Subcutaneous abdominal adipose tissue (tissue), 5 donors: ENCODE results near the gene STARD7.

Experiments
- H3K27ac ChIP-seq: one replicate; pipeline ENCODE4 v1.7.0; 2013; ENCODE audit warnings: low read depth, mild to moderate bottlenecking, inconsistent platforms, low read length, moderate library complexity
- H3K27me3 ChIP-seq, 5 donors: one replicate each; pipeline ENCODE4 v1.7.0; 2013; ENCODE audit warnings: low read length in 5 of 5, inconsistent platforms in 1 of 5; ENCODE audit not compliant: control insufficient read depth in 5 of 5, insufficient read depth in 4 of 5
- H3K36me3 ChIP-seq, 5 donors: one replicate each; pipeline ENCODE4 v1.7.0; 2013; ENCODE audit warnings: low read length in 5 of 5; ENCODE audit not compliant: control insufficient read depth in 5 of 5, insufficient read depth in 5 of 5
- H3K4me1 ChIP-seq, 5 donors: one replicate each; pipeline ENCODE4 v1.7.0; 2013; ENCODE audit warnings: low read length in 5 of 5, mild to moderate bottlenecking in 3 of 5, moderate library complexity in 1 of 5; ENCODE audit not compliant: control insufficient read depth in 5 of 5, insufficient read depth in 5 of 5
- H3K4me3 ChIP-seq, 5 donors: one replicate each; pipeline ENCODE4 v1.7.0; 2013; ENCODE audit warnings: low read length in 5 of 5, low read depth in 1 of 5
- H3K9ac ChIP-seq, 5 donors: one replicate each; pipeline ENCODE4 v1.7.0; 2013; ENCODE audit warnings: low read length in 5 of 5, mild to moderate bottlenecking in 4 of 5, moderate library complexity in 3 of 5
- H3K9me3 ChIP-seq, 5 donors: one replicate each; pipeline ENCODE4 v1.7.0; 2013; ENCODE audit warnings: low read length in 5 of 5; ENCODE audit not compliant: control insufficient read depth in 5 of 5
- donor health status: healthy.
- donor health status: healthy.
- donor health status: healthy.
- donor health status: healthy.
- donor health status: healthy.

Gene STARD7

GRCh38 chr2:96139181-96139758 lies 69.4 kb downstream of the STARD7 start:
- peaks cover 5 to 11% (median 6%) of the 10 kb centered on the region in 5 donors for H3K27me3 ChIP-seq

GRCh38 chr2:96138179-96139145 lies 70.2 kb downstream of the STARD7 start, which contains the start of gene ASTL:
ASTL (minus strand) TSS chr2:96138502; CDS start chr2:96138436, 66 bp downstream.
- H3K9me3 ChIP-seq: no peaks in the 10 kb centered on the region
- H3K4me1 ChIP-seq: peaks cover 0 to 2% (median 0%) of the 10 kb centered on the region in 5 donors
- H3K4me3 ChIP-seq: no peak within 1 kb of the TSS
- H3K9ac ChIP-seq: no peak within 1 kb of the TSS
- no peak within 1 kb of the TSS for H3K27ac ChIP-seq
- peaks cover 6 to 11% (median 10%) of the 10 kb centered on the region in 5 donors for H3K27me3 ChIP-seq
- no peaks in the 10 kb centered on the region for H3K36me3 ChIP-seq

More at GRCh38 chr2:96139181-96139758, 69.4 kb downstream of the STARD7 start:
- Histone ChIP-seq H3K4me3 (no peak overlapping the region), H3K36me3 (no peaks in the 10 kb centered on the region), H3K4me1 (peaks cover 0 to 10% (median 3%) of the 10 kb centered on the region in 5 donors), H3K27ac (no peak overlapping the region), H3K9ac (no peak overlapping the region), H3K9me3 (no peaks in the 10 kb centered on the region)

GRCh38 chr2:96137321-96138178 lies 71.1 kb downstream of the STARD7 start:
- Histone ChIP-seq H3K27ac (no peak overlapping the region), H3K4me3 (no peak overlapping the region), H3K9ac (no peak overlapping the region), H3K36me3 (no peaks in the 10 kb centered on the region), H3K9me3 (no peaks in the 10 kb centered on the region), H3K4me1 (no peaks in the 10 kb centered on the region), H3K27me3 (peaks cover 6 to 15% (median 12%) of the 10 kb centered on the region in 5 donors)

GRCh38 chr2:96136129-96136720 lies 72.4 kb downstream of the STARD7 start:
- Histone ChIP-seq H3K27me3 (peaks cover 6 to 17% (median 16%) of the 10 kb centered on the region in 5 donors), H3K36me3 (no peaks in the 10 kb centered on the region), H3K4me1 (no peaks in the 10 kb centered on the region)

GRCh38 chr2:96135621-96136020 lies 73.0 kb downstream of the STARD7 start:
- no peak overlapping the region for H3K27ac ChIP-seq
- H3K4me1 ChIP-seq: no peaks in the 10 kb centered on the region
- peaks cover 6 to 17% (median 16%) of the 10 kb centered on the region in 5 donors for H3K27me3 ChIP-seq
- H3K9me3 ChIP-seq: no peaks in the 10 kb centered on the region
- H3K36me3 ChIP-seq: no peaks in the 10 kb centered on the region
- no peak overlapping the region for H3K9ac ChIP-seq
- H3K4me3 ChIP-seq: no peak overlapping the region

More at GRCh38 chr2:96136129-96136720, 72.4 kb downstream of the STARD7 start:
- Histone ChIP-seq H3K27ac (no peak overlapping the region), H3K9ac (no peak overlapping the region), H3K9me3 (no peaks in the 10 kb centered on the region), H3K4me3 (no peak overlapping the region)

- Histone ChIP-seq H3K4me3 (no peak overlapping the region), H3K4me1 (no peaks in the 10 kb centered on the region), H3K27me3 (peaks cover 6 to 17% (median 17%) of the 10 kb centered on the region in 5 donors), H3K9ac (no peak overlapping the region), H3K27ac (no peak overlapping the region), H3K9me3 (no peaks in the 10 kb centered on the region), H3K36me3 (no peaks in the 10 kb centered on the region)
Measured at GRCh38 chr2:96135171-96135570, 73.5 kb downstream of the STARD7 start.
